Neuronal stem cell (in vitro differentiated cells): ENCODE data around the gene PTPRR.

Source experiments
- DNase-seq: peaks from one replicate; pipeline ENCODE4 v3.0.0-alpha.2; 2013; ENCODE audit warnings: low spot score
- H2AFZ ChIP-seq: one replicate; pipeline ENCODE4 v1.6.1; 2013; ENCODE audit warnings: mild to moderate bottlenecking, low read length, inconsistent platforms
- H2AK5ac ChIP-seq: 2 replicates; pipeline ENCODE4 v1.6.1; 2013; ENCODE audit warnings: low read depth, mild to moderate bottlenecking, inconsistent platforms, low read length, moderate library complexity, mixed read lengths
- H2BK120ac ChIP-seq: 2 replicates; pipeline ENCODE4 v1.6.1; 2013; ENCODE audit warnings: low read depth, mild to moderate bottlenecking, inconsistent platforms, low read length, moderate library complexity, mixed read lengths
- H2BK12ac ChIP-seq: one replicate; pipeline ENCODE4 v1.6.1; 2013; ENCODE audit warnings: low read length, inconsistent platforms
- H2BK15ac ChIP-seq: 2 replicates; pipeline ENCODE4 v1.6.1; 2013; ENCODE audit warnings: mild to moderate bottlenecking, low read length, inconsistent platforms, mixed read lengths
- H2BK5ac ChIP-seq: one replicate; pipeline ENCODE4 v1.6.1; 2013; ENCODE audit warnings: inconsistent platforms, mild to moderate bottlenecking, low read length, moderate library complexity
- H3K14ac ChIP-seq: one replicate; pipeline ENCODE4 v1.6.1; 2013; ENCODE audit warnings: low read length, inconsistent platforms
- H3K18ac ChIP-seq: 2 replicates; pipeline ENCODE4 v1.6.1; 2013; ENCODE audit warnings: low read length, inconsistent platforms
- H3K23ac ChIP-seq: 2 replicates; pipeline ENCODE4 v1.6.1; 2013; ENCODE audit warnings: low read depth, mild to moderate bottlenecking, mixed read lengths, low read length, inconsistent platforms; ENCODE audit not compliant: poor library complexity
- H3K27ac ChIP-seq: replicated peaks from 3 replicates; pipeline ENCODE4 v1.5.1; 2013; ENCODE audit warnings: low read length, inconsistent platforms
- H3K27me3 ChIP-seq, 3 experiments: 2 replicates each; pipeline ENCODE4 v1.6.1; 2013; ENCODE audit warnings: low read length in 3 of 3, mild to moderate bottlenecking in 2 of 3, inconsistent platforms in 1 of 3, low read depth in 1 of 3, mixed read lengths in 1 of 3, moderate library complexity in 1 of 3; ENCODE audit not compliant: control insufficient read depth in 3 of 3, insufficient read depth in 3 of 3
- H3K36me3 ChIP-seq, 2 donors: replicated peaks in 1 of 2; 2 replicates each; pipeline ENCODE4 v1.6.1; 2013; ENCODE audit warnings: low read length in 2 of 2; ENCODE audit not compliant: control insufficient read depth in 2 of 2, insufficient read depth in 2 of 2
- H3K4ac ChIP-seq: 2 replicates; pipeline ENCODE4 v1.6.1; 2013; ENCODE audit warnings: inconsistent platforms, mild to moderate bottlenecking, low read length, moderate library complexity
- H3K4me1 ChIP-seq, 2 donors: 1 replicate in 1 of 2; 2 replicates in 1 of 2; pipeline ENCODE4 v1.6.1; 2013; ENCODE audit warnings: low read length in 2 of 2, low read depth in 1 of 2; ENCODE audit not compliant: control insufficient read depth in 2 of 2, insufficient read depth in 1 of 2
- H3K4me2 ChIP-seq: one replicate; pipeline ENCODE4 v1.6.1; 2013; ENCODE audit warnings: mild to moderate bottlenecking, low read length, inconsistent platforms; ENCODE audit not compliant: insufficient read depth, poor library complexity, severe bottlenecking
- H3K4me3 ChIP-seq, 2 donors: 2 replicates each; pipeline ENCODE4 v1.5.1; 2013; ENCODE audit warnings: low read length in 2 of 2, mild to moderate bottlenecking in 2 of 2, inconsistent platforms in 1 of 2, moderate library complexity in 1 of 2
- H3K79me1 ChIP-seq: one replicate; pipeline ENCODE4 v1.6.1; 2013; ENCODE audit warnings: low read depth, mild to moderate bottlenecking, inconsistent platforms, low read length, moderate library complexity
- H3K9ac ChIP-seq: one replicate; pipeline ENCODE4 v1.6.1; 2013; ENCODE audit warnings: mild to moderate bottlenecking, low read depth, low read length, inconsistent platforms; ENCODE audit not compliant: poor library complexity
- H3K9me3 ChIP-seq, 2 donors: replicated peaks in 1 of 2; 2 replicates each; pipeline versions ENCODE3 to v1.6.1; 2013; ENCODE audit warnings: low read length in 2 of 2, mild to moderate bottlenecking in 2 of 2, inconsistent platforms in 1 of 2, low read depth in 1 of 2, mixed read lengths in 1 of 2, moderate library complexity in 1 of 2; ENCODE audit not compliant: control insufficient read depth in 2 of 2, insufficient read depth in 1 of 2
- H4K8ac ChIP-seq: one replicate; pipeline ENCODE4 v1.6.1; 2013; ENCODE audit warnings: low read depth, mild to moderate bottlenecking, inconsistent platforms, low read length, moderate library complexity
- H4K91ac ChIP-seq: one replicate; pipeline ENCODE4 v1.6.1; 2013; ENCODE audit warnings: low read length, low read depth, mild to moderate bottlenecking, inconsistent platforms; ENCODE audit not compliant: poor library complexity
- WGBS, 2 donors: extraction: QIAGEN DNeasy Blood & Tissue Kit; methylation state at CpG; one replicate each; pipeline ENCODE4 v1.1.7; 2013; ENCODE audit warnings: missing lambda C conversion rate in 2 of 2, mixed read lengths in 1 of 2; ENCODE audit not compliant: insufficient read length in 2 of 2, insufficient replicate concordance in 1 of 2; ENCODE audit errors: extremely low coverage in 2 of 2; 5-methylcytosine and 5-hydroxymethylcytosine counted together

The PTPRR gene

DNA sequence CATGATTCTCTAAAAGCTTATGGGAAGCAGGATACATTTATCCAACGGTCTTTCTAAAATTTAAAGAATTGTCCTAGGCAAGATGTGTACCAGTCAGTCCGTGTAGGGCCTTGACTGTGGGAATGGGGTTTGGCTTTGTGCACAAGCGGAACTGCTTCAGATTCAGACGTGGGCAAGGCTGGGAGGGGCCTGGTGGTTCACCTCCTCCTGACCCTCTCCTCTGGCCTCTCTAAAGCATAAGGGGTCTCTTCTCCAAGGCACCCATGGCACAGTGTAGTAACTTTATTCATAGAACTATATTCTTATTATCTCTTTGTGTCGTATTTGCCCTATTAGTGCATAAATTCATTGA is 162.1 kb downstream of the PTPRR start:
- H4K91ac ChIP-seq: no peak overlapping the region
- H2BK5ac ChIP-seq: no peak overlapping the region
- no peak overlapping the region for H2BK12ac ChIP-seq
- H3K4ac ChIP-seq: no peak overlapping the region
- no peak overlapping the region for H2BK15ac ChIP-seq
- no peak for DNase-seq
- no peak overlapping the region for H2BK120ac ChIP-seq
- H2AFZ ChIP-seq: peak overlapping the region; percentile 44
- no peak overlapping the region for H4K8ac ChIP-seq
- H3K4me2 ChIP-seq: no peak overlapping the region
- H3K18ac ChIP-seq: peak overlapping the region; percentile 66
- H3K27ac ChIP-seq: no peak overlapping the region
- H3K4me3 ChIP-seq: no peak overlapping the region
- H3K27me3 ChIP-seq: no peaks in the 10 kb centered on the region
- WGBS, 2 donors: no CpG with 5 or more reads among the region's 5 CpGs
- no peaks in the 10 kb centered on the region for H3K9me3 ChIP-seq
- peaks cover 3 to 8% of the 10 kb centered on the region in 2 donors for H3K4me1 ChIP-seq
- H3K9ac ChIP-seq: no peak overlapping the region
- no peak overlapping the region for H2AK5ac ChIP-seq
- no peak overlapping the region for H3K23ac ChIP-seq
- H3K14ac ChIP-seq: no peak overlapping the region
- H3K36me3 ChIP-seq: no peaks in the 10 kb centered on the region
- H3K79me1 ChIP-seq: no peaks in the 10 kb centered on the region

DNA sequence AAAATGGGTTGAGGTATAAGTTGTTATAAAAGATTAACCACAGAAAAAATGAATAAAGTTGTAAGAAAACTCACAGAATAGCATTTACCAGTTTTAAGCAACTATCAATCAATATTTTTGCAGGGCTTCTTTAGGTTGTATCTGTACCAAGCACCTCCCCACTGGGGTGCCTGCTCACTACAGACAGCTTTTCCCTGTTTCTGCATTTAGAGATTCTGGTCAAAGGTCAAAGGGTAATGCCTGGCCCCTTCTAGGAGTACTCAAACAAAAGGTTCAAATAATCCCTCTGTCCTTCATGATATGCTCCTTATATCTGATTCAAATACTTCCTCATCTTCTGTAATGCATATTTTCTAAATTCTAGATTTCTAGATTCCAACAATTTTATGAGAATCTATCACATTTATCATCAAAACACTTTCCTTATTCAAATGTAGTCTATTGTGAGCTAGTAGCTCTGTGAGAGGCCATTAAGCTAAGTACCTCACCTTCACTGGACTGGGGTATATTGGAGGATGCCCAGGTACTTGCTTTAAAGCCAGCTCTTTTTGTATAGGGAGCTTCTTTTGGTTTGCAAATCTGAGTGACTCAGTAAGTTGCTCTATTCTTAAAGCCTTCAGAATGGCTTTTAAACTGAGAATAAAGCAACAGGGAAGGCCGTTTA is 162.6 kb downstream of the PTPRR start:
- WGBS, 2 donors: no CpG with 5 or more reads among the region's 1 CpG
- H3K9ac ChIP-seq: no peak overlapping the region
- H2AK5ac ChIP-seq: no peak overlapping the region
- no peak overlapping the region for H3K4ac ChIP-seq
- no peak overlapping the region for H3K14ac ChIP-seq
- no peak overlapping the region for H2BK15ac ChIP-seq
- H3K36me3 ChIP-seq: no peaks in the 10 kb centered on the region
- H3K79me1 ChIP-seq: no peaks in the 10 kb centered on the region
- no peak overlapping the region for H3K4me2 ChIP-seq
- H3K27me3 ChIP-seq: no peaks in the 10 kb centered on the region
- H2AFZ ChIP-seq: peak overlapping the region; percentile 44
- H2BK5ac ChIP-seq: no peak overlapping the region
- no peak overlapping the region for H2BK12ac ChIP-seq
- H4K8ac ChIP-seq: no peak overlapping the region
- no peak overlapping the region for H3K18ac ChIP-seq
- H3K4me3 ChIP-seq: no peak overlapping the region
- no peak for DNase-seq
- H3K27ac ChIP-seq: no peak overlapping the region
- no peaks in the 10 kb centered on the region for H3K9me3 ChIP-seq
- no peak overlapping the region for H4K91ac ChIP-seq
- H3K4me1 ChIP-seq: peaks cover 3 to 8% of the 10 kb centered on the region in 2 donors
- no peak overlapping the region for H3K23ac ChIP-seq
- H2BK120ac ChIP-seq: no peak overlapping the region

DNA sequence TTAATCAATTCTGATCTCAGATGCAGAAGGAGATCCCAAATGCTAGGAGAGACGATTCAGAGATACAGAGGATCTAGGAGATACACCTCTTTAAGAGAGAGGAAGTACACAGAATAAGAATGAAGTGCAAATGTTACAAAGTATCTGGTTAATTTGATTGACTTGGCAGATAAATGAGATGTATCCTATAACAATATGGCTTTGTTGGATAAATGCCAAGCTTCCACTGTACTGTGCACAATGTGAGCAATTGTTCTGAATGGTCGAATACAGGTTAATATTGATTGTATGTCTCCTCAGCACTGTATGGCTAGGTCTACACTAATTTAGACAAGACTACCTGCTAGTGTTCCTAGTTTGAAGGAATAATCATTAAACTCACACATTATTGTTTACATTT is 163.7 kb downstream of the PTPRR start:
- no CpG with 5 or more reads among the region's 2 CpGs for WGBS, 2 donors
- H2AK5ac ChIP-seq: no peak overlapping the region
- no peak overlapping the region for H4K8ac ChIP-seq
- H3K79me1 ChIP-seq: no peaks in the 10 kb centered on the region
- DNase-seq: no peak
- no peak overlapping the region for H4K91ac ChIP-seq
- no peaks in the 10 kb centered on the region for H3K27me3 ChIP-seq
- no peak overlapping the region for H3K27ac ChIP-seq
- no peak overlapping the region for H2BK15ac ChIP-seq
- peaks cover 3 to 8% of the 10 kb centered on the region in 2 donors for H3K4me1 ChIP-seq
- H3K9ac ChIP-seq: no peak overlapping the region
- H3K18ac ChIP-seq: no peak overlapping the region
- H3K36me3 ChIP-seq: no peaks in the 10 kb centered on the region
- no peak overlapping the region for H2AFZ ChIP-seq
- no peak overlapping the region for H3K4ac ChIP-seq
- H2BK120ac ChIP-seq: no peak overlapping the region
- H3K4me2 ChIP-seq: no peak overlapping the region
- no peak overlapping the region for H3K4me3 ChIP-seq
- H3K23ac ChIP-seq: no peak overlapping the region
- no peak overlapping the region for H3K14ac ChIP-seq
- H3K9me3 ChIP-seq: no peaks in the 10 kb centered on the region
- no peak overlapping the region for H2BK12ac ChIP-seq
- no peak overlapping the region for H2BK5ac ChIP-seq

DNA sequence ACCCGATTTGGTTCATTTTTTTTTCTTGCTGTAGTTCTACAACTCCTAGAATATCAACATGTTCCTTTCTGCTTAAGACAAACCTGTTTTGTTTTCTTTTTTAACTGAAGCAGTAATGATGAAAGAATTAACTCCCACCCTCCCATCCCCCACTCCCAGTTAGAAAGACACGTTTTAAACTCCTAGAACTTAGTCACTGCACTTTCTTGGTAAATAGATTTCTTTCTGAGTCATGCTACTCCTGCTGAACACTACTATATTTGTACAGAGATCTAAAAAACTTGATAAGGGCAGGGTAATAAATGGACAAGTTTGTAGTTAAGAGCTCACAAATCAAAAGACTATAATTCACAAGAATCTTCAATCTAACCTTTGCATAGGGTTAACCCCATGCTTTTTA is 164.4 kb downstream of the PTPRR start:
- H4K8ac ChIP-seq: no peak overlapping the region
- H3K27me3 ChIP-seq: no peaks in the 10 kb centered on the region
- H3K23ac ChIP-seq: no peak overlapping the region
- no peak overlapping the region for H2AFZ ChIP-seq
- H2BK5ac ChIP-seq: no peak overlapping the region
- H2BK120ac ChIP-seq: no peak overlapping the region
- DNase-seq: no peak
- no peak overlapping the region for H3K9ac ChIP-seq
- WGBS, 2 donors: no CpG with 5 or more reads among the region's 2 CpGs
- no peaks in the 10 kb centered on the region for H3K9me3 ChIP-seq
- H3K4ac ChIP-seq: no peak overlapping the region
- no peak overlapping the region for H3K18ac ChIP-seq
- H2AK5ac ChIP-seq: no peak overlapping the region
- H2BK15ac ChIP-seq: no peak overlapping the region
- peaks cover 3 to 8% of the 10 kb centered on the region in 2 donors for H3K4me1 ChIP-seq
- no peak overlapping the region for H3K27ac ChIP-seq
- H2BK12ac ChIP-seq: no peak overlapping the region
- no peak overlapping the region for H3K14ac ChIP-seq
- no peak overlapping the region for H4K91ac ChIP-seq
- H3K36me3 ChIP-seq: no peaks in the 10 kb centered on the region
- H3K4me3 ChIP-seq: no peak overlapping the region
- no peaks in the 10 kb centered on the region for H3K79me1 ChIP-seq
- no peak overlapping the region for H3K4me2 ChIP-seq
